ENCODE measurements around the gene THSD7A. TPM values are rescaled to one million over a fixed set of nuclear protein-coding genes. Genes with fewer than 3 reads are reported as not detected.
"Not testable (repeated sequence)": the region's sequence is repeated elsewhere in the genome, so short reads cannot be mapped to it uniquely, and the experiment has no call there.

The THSD7A gene
- total RNA-seq, 2 donors from 2014 or later = 1.6 to 6.1 TPM

DNA sequence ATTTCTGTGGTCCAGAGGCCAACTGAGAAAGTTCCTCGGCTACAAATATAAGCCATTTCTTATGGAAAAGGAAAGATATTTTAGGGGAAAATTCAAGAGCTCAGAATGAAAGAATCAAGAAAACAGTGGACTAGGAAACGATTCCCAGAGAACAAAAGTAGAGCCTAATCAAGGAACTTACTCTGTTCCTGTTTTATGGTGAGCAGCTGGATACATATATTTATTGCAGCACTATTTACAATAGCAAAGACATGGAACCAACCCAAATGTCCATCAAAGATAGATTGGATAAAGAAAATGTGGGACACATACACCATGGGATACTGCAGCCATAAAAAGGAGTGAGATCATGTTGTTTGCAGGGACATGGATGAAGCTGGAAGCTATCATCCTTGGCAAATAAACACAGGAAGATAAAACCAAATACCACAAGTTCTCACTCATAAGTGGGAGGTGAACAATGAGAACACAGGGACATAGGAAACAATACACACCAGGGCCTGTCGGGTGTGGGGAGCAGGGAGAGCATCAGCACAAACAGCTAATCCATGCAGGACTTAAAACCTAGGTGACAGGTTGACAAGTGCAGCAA, 298.7 kb downstream of the THSD7A start:
- Histone ChIP-seq H3K9me3 (no peaks in the 10 kb centered on the region), H3K27me3 (replicated peaks; ENCODE audit: insufficient read depth) (no peaks in the 10 kb centered on the region), H3K4me3 (no peak overlapping the region), H3K36me3 (no peaks in the 10 kb centered on the region), H3K4me1 (ENCODE audit: control insufficient read depth in 1 of 2, low read depth in 2 of 2) (no peaks in the 10 kb centered on the region), H3K27ac (no peak overlapping the region)
- TF ChIP-seq, protein P1, sequence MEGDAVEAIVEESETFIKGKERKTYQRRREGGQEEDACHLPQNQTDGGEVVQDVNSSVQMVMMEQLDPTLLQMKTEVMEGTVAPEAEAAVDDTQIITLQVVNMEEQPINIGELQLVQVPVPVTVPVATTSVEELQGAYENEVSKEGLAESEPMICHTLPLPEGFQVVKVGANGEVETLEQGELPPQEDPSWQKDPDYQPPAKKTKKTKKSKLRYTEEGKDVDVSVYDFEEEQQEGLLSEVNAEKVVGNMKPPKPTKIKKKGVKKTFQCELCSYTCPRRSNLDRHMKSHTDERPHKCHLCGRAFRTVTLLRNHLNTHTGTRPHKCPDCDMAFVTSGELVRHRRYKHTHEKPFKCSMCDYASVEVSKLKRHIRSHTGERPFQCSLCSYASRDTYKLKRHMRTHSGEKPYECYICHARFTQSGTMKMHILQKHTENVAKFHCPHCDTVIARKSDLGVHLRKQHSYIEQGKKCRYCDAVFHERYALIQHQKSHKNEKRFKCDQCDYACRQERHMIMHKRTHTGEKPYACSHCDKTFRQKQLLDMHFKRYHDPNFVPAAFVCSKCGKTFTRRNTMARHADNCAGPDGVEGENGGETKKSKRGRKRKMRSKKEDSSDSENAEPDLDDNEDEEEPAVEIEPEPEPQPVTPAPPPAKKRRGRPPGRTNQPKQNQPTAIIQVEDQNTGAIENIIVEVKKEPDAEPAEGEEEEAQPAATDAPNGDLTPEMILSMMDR (IDR thresholded peaks at IDR 0.05) = no peak
- no peak for DNase-seq (ENCODE audit: low spot score)
- ATAC-seq (ENCODE audit: insufficient number of reproducible peaks, low FRiP score, low read depth) = no peak

DNA sequence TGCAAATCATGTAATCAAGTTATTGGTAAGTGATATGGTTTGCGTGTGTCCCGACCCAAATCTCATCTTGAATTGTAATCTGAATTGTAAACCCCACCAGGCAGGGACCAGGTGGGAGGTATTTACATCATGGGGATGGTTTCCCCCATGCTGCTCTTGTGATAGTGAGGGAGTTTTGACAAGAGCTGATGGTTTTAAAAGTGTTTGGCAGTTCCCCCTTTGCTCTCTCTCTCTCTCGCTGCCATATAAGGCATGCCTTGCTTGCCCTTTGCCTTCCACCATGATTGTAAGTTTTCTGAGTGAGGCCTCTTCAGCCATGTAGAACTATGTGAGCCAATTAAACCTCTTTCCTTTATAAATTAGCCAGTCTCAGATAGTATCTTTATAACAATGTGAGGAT, 302.6 kb downstream of the THSD7A start:
- no peaks in the 10 kb centered on the region for H3K9me3 ChIP-seq
- TF ChIP-seq, protein P1 (IDR thresholded peaks at IDR 0.05) = no peak
- H3K36me3 ChIP-seq = no peaks in the 10 kb centered on the region
- H3K27ac ChIP-seq = no peak overlapping the region
- no peak for ATAC-seq (ENCODE audit: insufficient number of reproducible peaks, low FRiP score, low read depth)
- no peak overlapping the region for H3K4me3 ChIP-seq
- no peaks in the 10 kb centered on the region for H3K4me1 ChIP-seq (ENCODE audit: control insufficient read depth in 1 of 2, low read depth in 2 of 2)
- no peak for DNase-seq (ENCODE audit: low spot score)
- H3K27me3 ChIP-seq (replicated peaks; ENCODE audit: insufficient read depth) = no peaks in the 10 kb centered on the region

- Histone ChIP-seq H3K9me3 (no peaks in the 10 kb centered on the region), H3K36me3 (no peaks in the 10 kb centered on the region), H3K4me3 (no peak overlapping the region), H3K27ac (no peak overlapping the region), H3K4me1 (ENCODE audit: control insufficient read depth in 1 of 2, low read depth in 2 of 2) (no peaks in the 10 kb centered on the region), H3K27me3 (replicated peaks; ENCODE audit: insufficient read depth) (no peaks in the 10 kb centered on the region)
- TF ChIP-seq, protein P1 (IDR thresholded peaks at IDR 0.05) = no peak
- no peak for ATAC-seq (ENCODE audit: insufficient number of reproducible peaks, low FRiP score, low read depth)
- no peak for DNase-seq (ENCODE audit: low spot score)
These were observed 304.3 kb downstream of the THSD7A start for GRCh38 chr7:11527707-11528106.

DNA sequence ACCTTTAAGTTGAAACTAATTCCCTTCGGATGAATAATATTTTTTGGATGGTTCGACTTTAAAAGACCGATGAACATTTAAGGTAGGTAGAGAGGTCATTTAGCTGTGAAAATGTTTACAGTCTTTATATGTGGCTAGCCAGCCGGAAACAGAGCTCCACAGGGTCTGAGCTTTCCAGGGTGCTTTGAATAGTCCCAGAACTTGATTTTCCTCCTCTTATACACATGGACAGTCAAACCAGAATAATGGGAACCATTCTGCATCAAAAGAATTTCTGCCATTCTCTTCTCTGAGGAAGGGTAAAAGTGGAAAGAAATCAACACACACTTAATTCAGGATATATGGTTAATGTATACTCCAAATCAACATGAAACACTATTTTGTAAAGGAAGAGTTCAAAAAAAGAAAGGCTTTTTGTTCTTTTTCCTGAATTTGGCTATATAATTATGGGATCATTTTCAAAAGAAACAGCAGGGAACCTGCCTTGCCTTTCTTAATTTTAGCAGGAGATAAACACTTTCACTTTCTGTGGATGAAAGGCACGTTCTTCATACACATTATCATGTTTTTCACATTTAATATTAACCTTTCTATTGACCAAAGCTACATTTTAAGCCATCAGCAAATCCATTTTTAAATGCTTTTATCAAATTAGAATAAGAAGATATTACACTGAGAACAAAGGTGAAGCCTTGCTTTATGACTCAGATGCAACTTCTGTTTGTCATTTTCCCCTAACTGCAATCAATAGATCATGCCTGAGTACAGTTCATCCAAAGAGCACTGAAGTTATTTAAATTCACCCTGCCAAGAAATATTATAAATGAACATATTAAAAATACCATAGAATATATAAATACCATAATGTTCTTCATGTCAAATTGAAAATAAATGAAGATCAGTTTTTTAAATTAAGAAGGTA, 307.3 kb downstream of the THSD7A start:
- H3K27me3 ChIP-seq (replicated peaks; ENCODE audit: insufficient read depth) = no peaks in the 10 kb centered on the region
- TF ChIP-seq, protein P1 (IDR thresholded peaks at IDR 0.05) = no peak
- H3K36me3 ChIP-seq = no peaks in the 10 kb centered on the region
- no peaks in the 10 kb centered on the region for H3K4me1 ChIP-seq (ENCODE audit: control insufficient read depth in 1 of 2, low read depth in 2 of 2)
- no peak overlapping the region for H3K4me3 ChIP-seq
- ATAC-seq (ENCODE audit: insufficient number of reproducible peaks, low FRiP score, low read depth) = no peak
- no peaks in the 10 kb centered on the region for H3K9me3 ChIP-seq
- DNase-seq (ENCODE audit: low spot score) = no peak
- H3K27ac ChIP-seq = no peak overlapping the region

- H3K9me3 ChIP-seq; H3K27ac ChIP-seq; H3K4me3 ChIP-seq; H3K27me3 ChIP-seq (replicated peaks; ENCODE audit: insufficient read depth); DNase-seq (ENCODE audit: low spot score); H3K36me3 ChIP-seq; H3K4me1 ChIP-seq (ENCODE audit: control insufficient read depth in 1 of 2, low read depth in 2 of 2); ATAC-seq (ENCODE audit: insufficient number of reproducible peaks, low FRiP score, low read depth): not testable (repeated sequence)
These were observed 310.0 kb downstream of the THSD7A start for GRCh38 chr7:11521964-11522499.

All from thoracic aorta (tissue), 2 donors.